Esophagus squamous epithelium (tissue), 4 donors: ENCODE measurements around the gene DLG2.

Experiments
- POLR2A ChIP-seq, 4 donors: fragments of 450-650 bp; IDR thresholded peaks; one replicate each; pipeline ENCODE4 v1.6.1; 2017; ENCODE audit warnings: antibody characterized with exemption in 4 of 4, mild to moderate bottlenecking in 4 of 4, moderate library complexity in 3 of 4
- TF ChIP-seq, protein P1 (sequence below), 6 experiments: fragments of 450-650 bp in 4 of 6; fragments of 200-600 bp in 2 of 6; sonication (generic) in 2 of 6; IDR thresholded peaks; one replicate each; pipeline ENCODE4 v1.5.1; 2016 to 2019; ENCODE audit warnings: antibody characterized with exemption in 6 of 6, mild to moderate bottlenecking in 4 of 6, moderate library complexity in 4 of 6

- no peak for TF ChIP-seq POLR2A (IDR thresholded peaks at IDR 0.05)
- TF ChIP-seq, protein P1, sequence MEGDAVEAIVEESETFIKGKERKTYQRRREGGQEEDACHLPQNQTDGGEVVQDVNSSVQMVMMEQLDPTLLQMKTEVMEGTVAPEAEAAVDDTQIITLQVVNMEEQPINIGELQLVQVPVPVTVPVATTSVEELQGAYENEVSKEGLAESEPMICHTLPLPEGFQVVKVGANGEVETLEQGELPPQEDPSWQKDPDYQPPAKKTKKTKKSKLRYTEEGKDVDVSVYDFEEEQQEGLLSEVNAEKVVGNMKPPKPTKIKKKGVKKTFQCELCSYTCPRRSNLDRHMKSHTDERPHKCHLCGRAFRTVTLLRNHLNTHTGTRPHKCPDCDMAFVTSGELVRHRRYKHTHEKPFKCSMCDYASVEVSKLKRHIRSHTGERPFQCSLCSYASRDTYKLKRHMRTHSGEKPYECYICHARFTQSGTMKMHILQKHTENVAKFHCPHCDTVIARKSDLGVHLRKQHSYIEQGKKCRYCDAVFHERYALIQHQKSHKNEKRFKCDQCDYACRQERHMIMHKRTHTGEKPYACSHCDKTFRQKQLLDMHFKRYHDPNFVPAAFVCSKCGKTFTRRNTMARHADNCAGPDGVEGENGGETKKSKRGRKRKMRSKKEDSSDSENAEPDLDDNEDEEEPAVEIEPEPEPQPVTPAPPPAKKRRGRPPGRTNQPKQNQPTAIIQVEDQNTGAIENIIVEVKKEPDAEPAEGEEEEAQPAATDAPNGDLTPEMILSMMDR (IDR thresholded peaks at IDR 0.05), result no peak
Measured at GRCh38 chr11:85603220-85603619, 23.9 kb downstream of the DLG2 start.
